ENCODE measurements around the gene TIMM44.

Gene TIMM44

GRCh38 chr19:7914099-7914498 lies 29.4 kb downstream of the TIMM44 start:
- no peak for DNase-seq (ENCODE audit: low read depth)

DNA sequence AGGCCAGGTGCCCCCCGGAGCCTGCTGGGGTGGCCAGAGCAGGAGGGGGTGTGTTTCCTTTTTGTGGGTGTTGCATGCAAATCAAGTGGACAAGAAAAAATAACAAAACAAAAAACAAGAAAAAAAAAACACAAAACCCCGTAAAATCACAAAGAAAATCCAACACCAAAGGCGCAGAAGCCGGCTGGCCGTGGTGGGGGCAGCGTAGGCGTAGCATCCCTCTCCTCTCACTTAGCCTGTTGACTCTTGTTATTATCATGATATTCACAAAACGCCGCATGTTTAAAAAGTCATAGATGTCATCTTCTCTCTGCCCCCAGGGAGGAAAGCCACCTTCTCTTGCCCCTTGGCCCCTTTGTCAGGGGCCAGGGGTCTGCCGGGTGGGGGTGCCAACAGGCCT lies 29.8 kb downstream of the TIMM44 start:
- no peak for DNase-seq (ENCODE audit: low read depth)

GRCh38 chr19:7912697-7913564 lies 30.5 kb downstream of the TIMM44 start:
- no peak for DNase-seq (ENCODE audit: low read depth)

GRCh38 chr19:7912144-7912696 lies 31.2 kb downstream of the TIMM44 start:
- no peak for DNase-seq (ENCODE audit: low read depth)

- no peak for DNase-seq (ENCODE audit: low read depth)
Measured at GRCh38 chr19:7911508-7912143, 31.8 kb downstream of the TIMM44 start.

DNA sequence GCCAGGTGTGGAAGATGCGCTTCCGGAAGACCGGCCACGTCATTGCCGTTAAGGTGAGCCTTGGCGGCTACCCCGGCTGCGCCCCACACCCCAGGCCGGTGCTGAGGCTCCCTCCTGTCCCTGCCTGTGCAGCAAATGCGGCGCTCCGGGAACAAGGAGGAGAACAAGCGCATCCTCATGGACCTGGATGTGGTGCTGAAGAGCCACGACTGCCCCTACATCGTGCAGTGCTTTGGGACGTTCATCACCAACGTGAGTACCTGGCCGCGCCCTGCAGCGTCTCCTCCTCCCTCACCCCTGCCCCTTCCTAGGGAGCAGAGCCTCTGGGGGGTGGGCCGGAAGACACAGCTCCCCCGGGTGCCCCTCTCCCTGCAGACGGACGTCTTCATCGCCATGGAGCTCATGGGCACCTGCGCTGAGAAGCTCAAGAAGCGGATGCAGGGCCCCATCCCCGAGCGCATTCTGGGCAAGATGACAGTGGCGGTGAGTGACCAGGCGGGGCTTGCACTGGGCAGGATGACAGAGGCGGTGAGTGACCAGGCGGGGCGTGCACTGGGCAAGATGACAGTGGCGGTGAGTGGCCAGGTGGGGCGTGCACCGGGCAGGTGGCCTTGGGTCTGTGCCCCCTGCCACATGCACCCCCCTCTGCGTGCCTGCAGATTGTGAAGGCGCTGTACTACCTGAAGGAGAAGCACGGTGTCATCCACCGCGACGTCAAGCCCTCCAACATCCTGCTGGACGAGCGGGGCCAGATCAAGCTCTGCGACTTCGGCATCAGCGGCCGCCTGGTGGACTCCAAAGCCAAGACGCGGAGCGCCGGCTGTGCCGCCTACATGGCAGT lies 32.9 kb downstream of the TIMM44 start:
- no peak for DNase-seq (ENCODE audit: low read depth)

DNA sequence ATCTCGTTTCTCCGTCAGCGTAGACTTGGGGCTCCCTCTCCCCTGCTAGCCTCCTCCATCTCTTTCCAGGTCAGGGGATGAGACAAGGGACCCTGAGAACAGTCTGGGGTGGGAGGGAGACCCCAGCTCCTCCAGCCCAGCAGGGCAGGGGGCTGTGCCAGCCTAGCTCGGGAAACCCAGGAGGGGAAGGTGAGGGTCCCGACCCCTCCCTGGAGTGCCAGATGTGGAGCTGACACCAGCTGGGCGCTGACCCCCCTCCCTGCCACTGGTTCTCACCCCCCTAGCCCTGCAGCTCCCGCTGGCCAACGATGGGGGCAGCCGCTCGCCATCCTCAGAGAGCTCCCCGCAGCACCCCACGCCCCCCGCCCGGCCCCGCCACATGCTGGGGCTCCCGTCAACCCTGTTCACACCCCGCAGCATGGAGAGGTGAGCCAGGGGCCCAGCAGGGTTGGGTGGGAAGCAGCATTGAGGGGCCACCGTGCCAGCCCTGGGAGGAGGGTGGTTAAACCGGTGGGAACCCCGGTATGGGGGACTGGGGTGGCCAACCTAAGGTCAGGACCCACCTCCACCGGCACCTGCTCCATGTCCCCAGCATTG lies 33.9 kb downstream of the TIMM44 start:
- no peak for DNase-seq (ENCODE audit: low read depth)

DNA sequence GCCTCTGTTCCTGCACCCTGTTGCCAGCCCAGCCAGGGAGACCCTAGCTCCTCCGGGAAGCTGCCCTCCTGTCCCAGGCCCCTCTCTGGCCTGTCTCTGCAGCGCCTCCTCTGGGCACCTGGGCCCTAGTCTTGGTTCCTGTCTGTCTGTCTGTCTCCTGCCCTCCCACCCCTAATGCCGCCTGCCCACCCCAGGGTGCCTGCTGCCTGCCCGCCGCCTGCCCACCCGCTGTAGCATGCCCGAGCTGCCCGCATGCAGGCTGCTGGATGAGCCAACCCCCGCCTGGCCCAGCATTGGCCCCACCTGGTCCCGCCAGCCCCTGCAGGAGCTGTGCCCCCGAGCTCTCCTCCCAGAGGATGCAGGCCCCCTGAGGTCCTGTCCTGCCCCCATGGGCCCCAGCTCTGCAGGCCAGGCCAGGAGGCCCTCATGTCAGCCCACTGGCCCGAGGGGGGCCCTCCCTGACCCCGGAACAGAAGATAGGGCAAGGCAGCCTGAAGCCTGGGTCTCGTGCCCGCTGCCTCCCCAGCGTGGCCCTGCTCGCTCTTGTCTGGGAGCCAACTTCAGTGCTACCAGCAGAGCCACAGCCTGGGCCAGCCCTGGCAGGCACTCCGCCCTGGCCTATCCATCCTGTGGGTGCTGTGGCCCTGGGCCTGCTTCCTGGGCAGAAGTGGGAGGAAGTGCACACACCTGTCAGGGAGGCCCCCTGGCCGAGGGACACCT lies 34.6 kb downstream of the TIMM44 start:
- no peak for DNase-seq (ENCODE audit: low read depth)

DNA sequence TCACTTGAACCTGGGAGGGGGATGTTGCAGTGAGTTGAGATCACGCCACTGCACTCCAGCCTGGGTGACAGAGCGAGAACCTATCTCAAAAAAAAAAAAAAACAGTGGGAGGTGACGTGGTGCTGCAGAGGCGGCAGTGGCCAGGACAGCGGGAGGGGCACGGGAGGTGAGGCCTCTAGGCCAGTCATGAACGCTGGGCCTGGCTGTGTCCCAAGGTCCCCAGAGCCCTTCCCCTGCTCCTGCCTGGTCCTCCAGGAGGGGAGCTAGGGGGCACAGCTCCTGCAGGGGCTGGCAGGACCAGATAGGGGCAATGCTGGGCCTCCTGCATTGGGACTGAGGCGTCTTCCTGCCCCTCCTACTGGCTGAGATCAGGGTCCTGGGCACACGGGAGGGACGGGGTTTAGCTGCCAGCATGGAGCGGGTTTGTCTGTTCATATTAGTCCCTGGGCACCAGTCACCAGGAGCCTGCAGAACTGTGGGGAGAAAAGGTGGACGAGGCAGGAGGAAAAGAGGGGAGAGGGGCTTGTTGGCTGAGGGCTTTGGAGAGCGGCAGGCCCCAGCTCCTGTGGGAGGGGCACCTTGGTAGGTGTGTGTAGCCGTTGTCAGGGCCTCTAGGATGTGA lies 35.3 kb downstream of the TIMM44 start:
- no peak for DNase-seq (ENCODE audit: low read depth)

DNA sequence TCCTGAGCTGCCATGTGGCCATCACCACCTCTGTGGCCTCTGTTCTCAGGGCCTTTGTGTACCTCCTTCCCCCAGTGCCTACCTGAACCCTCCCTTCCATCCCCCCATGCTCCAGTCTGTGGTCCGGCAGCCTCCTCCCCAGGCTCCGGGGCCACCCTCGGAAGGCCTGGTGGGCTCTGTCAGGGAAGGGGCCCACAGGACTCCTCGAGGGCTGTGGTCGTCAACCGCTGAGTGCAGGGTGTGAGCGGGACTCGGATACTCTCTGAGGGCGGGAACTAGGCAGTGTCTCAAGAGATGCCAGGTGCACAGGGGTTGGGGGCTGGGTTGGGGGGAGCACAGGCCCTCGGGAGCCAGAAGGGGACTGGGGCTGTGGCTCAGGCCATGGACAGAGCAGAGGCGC lies 35.9 kb downstream of the TIMM44 start:
- no peak for DNase-seq (ENCODE audit: low read depth)

- no peak for DNase-seq (ENCODE audit: low read depth)
Measured at GRCh38 chr19:7907122-7907521, 36.3 kb downstream of the TIMM44 start.

GRCh38 chr19:7905859-7906258 lies 37.6 kb downstream of the TIMM44 start:
- no peak for DNase-seq (ENCODE audit: low read depth)

DNA sequence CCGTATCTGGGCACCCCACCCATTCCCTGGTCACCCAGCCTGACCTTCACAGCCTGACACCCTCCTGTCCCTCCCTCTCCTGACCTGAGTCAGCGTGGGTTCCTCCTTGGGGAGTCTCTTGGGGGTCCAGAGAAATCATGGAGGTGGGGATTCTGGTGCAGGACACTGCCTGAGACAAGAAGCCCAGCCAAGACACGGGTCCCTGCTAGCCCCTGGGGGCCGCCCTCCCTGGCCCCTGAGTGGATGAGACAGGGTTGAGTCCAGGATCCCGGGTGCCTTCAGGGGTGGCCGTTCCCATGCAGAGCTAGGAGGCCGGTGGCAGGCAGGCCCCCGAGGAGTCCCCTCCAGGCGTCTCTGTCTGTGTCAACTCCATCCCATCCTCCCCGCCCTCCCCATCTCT lies 38.2 kb downstream of the TIMM44 start:
- no peak for DNase-seq (ENCODE audit: low read depth)

GRCh38 chr19:7904074-7905020 lies 39.1 kb downstream of the TIMM44 start:
- no peak for DNase-seq (ENCODE audit: low read depth)

DNA sequence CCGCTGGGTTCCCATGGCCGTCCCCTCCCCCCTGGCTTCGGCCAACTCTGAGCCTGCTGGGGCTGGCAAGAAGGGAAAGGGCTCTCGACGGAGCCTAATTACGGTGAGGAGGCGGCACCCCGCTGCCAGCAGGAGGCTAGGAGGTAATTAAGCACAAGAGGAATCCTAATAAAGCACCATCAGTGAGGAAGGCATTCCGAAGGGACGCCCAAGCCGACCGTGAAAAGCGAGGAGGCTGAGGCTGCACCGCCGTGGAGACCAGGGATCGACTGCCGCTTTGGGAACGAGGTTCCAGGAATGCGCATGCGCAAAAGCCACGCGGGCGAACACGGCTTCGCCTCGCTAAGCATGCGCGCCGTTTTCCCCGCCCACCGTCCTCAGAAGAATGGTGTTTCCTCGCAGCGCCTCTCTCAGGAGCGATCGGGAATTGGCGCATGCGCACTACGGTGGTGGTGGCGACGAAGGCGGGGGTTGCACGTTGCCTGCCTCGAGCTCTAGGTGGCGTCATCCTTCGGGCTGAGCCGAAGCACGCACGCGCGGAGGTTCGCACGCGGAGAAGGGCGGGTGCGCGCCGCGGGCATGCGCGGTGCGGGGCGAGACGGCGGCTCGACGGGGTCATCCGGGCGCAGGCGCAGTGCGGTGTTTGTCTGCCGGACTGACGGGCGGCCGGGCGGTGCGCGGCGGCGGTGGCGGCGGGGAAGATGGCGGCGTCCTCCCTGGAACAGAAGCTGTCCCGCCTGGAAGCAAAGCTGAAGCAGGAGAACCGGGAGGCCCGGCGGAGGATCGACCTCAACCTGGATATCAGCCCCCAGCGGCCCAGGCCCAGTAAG lies 40.0 kb downstream of the TIMM44 start, which contains the start of gene MAP2K7:
Gene MAP2K7, plus strand, starts transcription at position 634 of the 830 bp plus-strand sequence. Its CDS starts 68 bp downstream, at position 702.
- DNase-seq (ENCODE audit: low read depth): peak; percentile 100

GRCh38 chr19:7902796-7903243 lies 40.6 kb downstream of the TIMM44 start:
- no peak for DNase-seq (ENCODE audit: low read depth)

DNA sequence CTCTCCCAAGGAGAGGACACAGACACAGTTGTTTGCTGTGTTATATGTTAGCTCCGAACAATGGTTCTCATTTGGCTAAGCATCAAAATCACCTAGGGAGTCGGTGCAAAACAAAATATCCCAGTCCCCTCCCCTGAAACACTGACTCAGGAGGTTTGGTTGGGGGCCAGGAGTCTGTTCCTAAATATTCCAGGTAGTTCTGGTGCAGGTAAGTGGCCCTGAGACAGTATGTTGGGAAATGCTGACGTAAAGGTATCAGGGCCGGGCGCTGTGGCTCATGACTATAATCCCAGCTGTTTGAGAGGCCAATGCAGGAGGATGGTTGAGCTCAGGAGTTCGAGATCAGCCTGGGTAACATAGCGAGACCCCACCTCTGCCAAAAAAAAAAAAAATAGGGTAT lies 42.1 kb downstream of the TIMM44 start:
- no peak for DNase-seq (ENCODE audit: low read depth)

DNA sequence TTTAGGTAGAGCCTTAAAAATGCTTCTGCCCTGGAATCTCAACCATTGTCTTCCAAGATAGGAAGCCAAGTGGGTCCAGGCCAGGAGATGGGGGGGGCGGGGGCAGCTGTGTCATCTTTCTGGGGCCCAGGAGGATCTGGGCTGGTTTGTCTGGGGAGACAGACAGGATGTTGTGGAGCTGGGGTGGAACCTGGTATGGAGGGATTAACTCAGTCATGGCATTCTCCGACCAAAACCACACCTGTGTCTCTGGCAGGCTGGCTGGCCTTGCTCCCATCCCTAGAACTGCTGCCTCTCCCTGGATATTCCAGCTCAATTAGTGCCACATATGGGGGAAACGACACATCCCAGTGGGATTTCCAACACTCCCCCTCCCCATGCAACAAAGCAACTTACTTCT lies 42.5 kb downstream of the TIMM44 start:
- no peak for DNase-seq (ENCODE audit: low read depth)
